HG03060 (cell line): ENCODE results near the gene SMIM7.

Experiments used
- ATAC-seq: cut with Tn5 transposase; IDR thresholded peaks from one replicate; pipeline ENCODE4 v1.9.1; 2021; ENCODE audit warnings: low read depth, moderate number of reproducible peaks; ENCODE audit not compliant: unreplicated experiment

SMIM7 gene

GRCh38 chr19:16599655-16600346, 60.1 kb downstream of the SMIM7 start:
- ATAC-seq = no peak

GRCh38 chr19:16598848-16599247, 61.1 kb downstream of the SMIM7 start:
- ATAC-seq = no peak

DNA sequence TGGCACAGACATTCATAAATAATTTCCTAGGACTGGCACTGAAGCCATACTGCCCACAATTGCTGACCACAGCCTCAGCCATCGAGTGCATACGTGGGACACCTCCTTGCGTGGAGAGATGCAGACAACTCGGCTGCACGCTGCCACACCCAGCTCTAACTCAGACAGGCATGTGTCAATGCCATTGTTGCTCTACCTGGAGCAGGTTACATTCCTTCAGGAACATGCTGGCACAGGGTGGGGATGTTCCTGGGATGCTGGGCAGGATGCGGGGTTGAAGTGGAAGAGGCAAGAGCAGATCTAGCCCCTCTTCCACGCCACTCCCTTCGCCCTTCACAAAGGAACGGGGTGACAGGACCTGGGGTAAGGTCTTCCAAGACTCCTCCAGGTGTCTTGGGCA, 63.5 kb downstream of the SMIM7 start:
- ATAC-seq = no peak
